ENCODE measurements around the gene PTX3. TPM values are rescaled to one million over a fixed set of nuclear protein-coding genes. Genes with fewer than 3 reads are reported as not detected.
A peak's percentile ranks its signal among the peaks of the same experiment; 100 is the strongest.

Gene PTX3
- total RNA-seq, 1 experiment from 2014 or later, result 2.9 TPM

GRCh38 chr3:157447026-157447694 is 10.5 kb downstream of the PTX3 start:
- no peak overlapping the region for H3K4me3 Mint-ChIP-seq (ENCODE audit: low read depth, unreplicated experiment)
- no peaks in the 10 kb centered on the region for H3K36me3 Mint-ChIP-seq (ENCODE audit: insufficient read depth, unreplicated experiment)
- H3K9me3 Mint-ChIP-seq (ENCODE audit: low read depth, unreplicated experiment), result no peaks in the 10 kb centered on the region
- H3K27ac Mint-ChIP-seq (ENCODE audit: unreplicated experiment), result no peak overlapping the region
- intact Hi-C loops (cut with micrococcal nuclease; ENCODE audit: unreplicated experiment), result loop anchor here (1.0 to 5.0 kb wide), 3 partner anchors 45 to 243 kb away; no protein-coding TSS in a partner anchor
- no TSS peak for BruUV-seq (replicated peaks)
- TF ChIP-seq CTCF (IDR thresholded peaks at IDR 0.05; ENCODE audit: unreplicated experiment), result peak; percentile 54
- H3K27me3 Mint-ChIP-seq (ENCODE audit: unreplicated experiment), result no peaks in the 10 kb centered on the region
- CTCF ChIA-PET, result interaction anchor here (0.7 kb wide), 3 partner anchors 25 to 87 kb away, joined by 4 to 8 read pairs (median 4); no protein-coding TSS in a partner anchor
- peak; percentile 17 for DNase-seq
- no peaks in the 10 kb centered on the region for H3K4me1 Mint-ChIP-seq (ENCODE audit: low read depth, unreplicated experiment)

DNA sequence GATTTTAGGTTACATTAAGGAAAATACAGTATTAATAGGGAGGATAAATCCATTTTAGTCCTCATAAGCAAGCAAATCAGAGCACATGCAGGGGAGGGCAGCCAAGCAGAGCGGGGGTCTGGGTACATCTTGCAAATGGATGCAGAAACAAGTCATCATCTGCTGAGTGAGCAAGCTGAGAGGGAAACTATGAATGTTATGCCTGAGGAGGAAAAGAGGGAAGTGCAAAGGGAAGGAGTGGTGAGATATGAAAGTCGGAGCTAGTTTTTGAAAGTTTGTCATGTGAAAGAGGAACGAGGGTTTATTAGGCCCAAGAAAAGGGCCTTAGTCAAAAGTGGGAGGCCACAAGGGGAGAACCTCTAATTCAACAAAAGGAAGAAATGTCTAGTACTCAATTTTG is 15.4 kb downstream of the PTX3 start:
- CTCF ChIA-PET, result no interaction called here
- no peaks in the 10 kb centered on the region for H3K36me3 Mint-ChIP-seq (ENCODE audit: insufficient read depth, unreplicated experiment)
- intact Hi-C loops (cut with micrococcal nuclease; ENCODE audit: unreplicated experiment), result no loop called here
- H3K4me1 Mint-ChIP-seq (ENCODE audit: low read depth, unreplicated experiment), result no peaks in the 10 kb centered on the region
- DNase-seq, result no peak
- no peak overlapping the region for H3K4me3 Mint-ChIP-seq (ENCODE audit: low read depth, unreplicated experiment)
- no peak overlapping the region for H3K27ac Mint-ChIP-seq (ENCODE audit: unreplicated experiment)
- no peaks in the 10 kb centered on the region for H3K27me3 Mint-ChIP-seq (ENCODE audit: unreplicated experiment)
- BruUV-seq (replicated peaks), result no TSS peak
- no peak for TF ChIP-seq CTCF (IDR thresholded peaks at IDR 0.05; ENCODE audit: unreplicated experiment)
- H3K9me3 Mint-ChIP-seq (ENCODE audit: low read depth, unreplicated experiment), result no peaks in the 10 kb centered on the region

GRCh38 chr3:157453824-157454223 is 17.2 kb downstream of the PTX3 start:
- CTCF ChIA-PET, result interaction anchor here (1.2 kb wide), 1 partner anchor 11 kb away, joined by 4 read pairs; no protein-coding TSS in a partner anchor
- Mint-ChIP-seq H3K27me3 (ENCODE audit: unreplicated experiment) (no peaks in the 10 kb centered on the region), H3K36me3 (ENCODE audit: insufficient read depth, unreplicated experiment) (no peaks in the 10 kb centered on the region), H3K27ac (ENCODE audit: unreplicated experiment) (no peak overlapping the region), H3K9me3 (ENCODE audit: low read depth, unreplicated experiment) (no peaks in the 10 kb centered on the region), H3K4me1 (ENCODE audit: low read depth, unreplicated experiment) (no peaks in the 10 kb centered on the region), H3K4me3 (ENCODE audit: low read depth, unreplicated experiment) (no peak overlapping the region)
- no TSS peak for BruUV-seq (replicated peaks)
- intact Hi-C loops (cut with micrococcal nuclease; ENCODE audit: unreplicated experiment), result no loop called here
- no peak for DNase-seq
- TF ChIP-seq CTCF (IDR thresholded peaks at IDR 0.05; ENCODE audit: unreplicated experiment), result no peak

DNA sequence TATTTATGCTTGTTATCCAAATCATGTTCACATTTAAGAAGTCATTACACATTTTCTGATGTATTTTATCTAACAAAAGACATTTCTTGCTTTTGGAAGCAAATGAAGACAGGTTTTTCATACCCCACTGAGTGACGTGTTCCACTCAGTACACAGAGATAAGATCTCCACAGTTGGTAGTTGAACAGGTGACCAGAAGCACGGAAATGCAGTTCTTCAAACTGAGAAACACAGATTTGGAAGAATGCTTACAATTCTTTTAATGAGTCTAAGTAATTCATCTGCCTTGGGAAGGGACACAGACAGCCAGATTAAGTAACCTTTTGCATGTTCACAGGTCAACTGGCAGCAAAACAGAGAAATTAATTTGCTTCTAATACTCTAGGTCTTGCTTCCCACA is 23.1 kb downstream of the PTX3 start:
- DNase-seq, result no peak
- no peak overlapping the region for H3K4me3 Mint-ChIP-seq (ENCODE audit: low read depth, unreplicated experiment)
- CTCF ChIA-PET, result interaction anchor here (0.6 kb wide), 2 partner anchors 22 to 116 kb away, joined by 3 read pairs; no protein-coding TSS in a partner anchor
- no peak for TF ChIP-seq CTCF (IDR thresholded peaks at IDR 0.05; ENCODE audit: unreplicated experiment)
- H3K4me1 Mint-ChIP-seq (ENCODE audit: low read depth, unreplicated experiment), result peaks cover 10% of the 10 kb centered on the region
- no peaks in the 10 kb centered on the region for H3K27me3 Mint-ChIP-seq (ENCODE audit: unreplicated experiment)
- no peaks in the 10 kb centered on the region for H3K36me3 Mint-ChIP-seq (ENCODE audit: insufficient read depth, unreplicated experiment)
- intact Hi-C loops (cut with micrococcal nuclease; ENCODE audit: unreplicated experiment), result no loop called here
- H3K27ac Mint-ChIP-seq (ENCODE audit: unreplicated experiment), result no peak overlapping the region
- no TSS peak for BruUV-seq (replicated peaks)
- H3K9me3 Mint-ChIP-seq (ENCODE audit: low read depth, unreplicated experiment), result no peaks in the 10 kb centered on the region

Measured in Calu3 (cell line).